SK-N-SH treated with all-trans-retinoic acid at 6 μM for 48 hours (cell line): ENCODE data around the gene RUBCNL.

Experiments
- ATAC-seq: fragments of 200-7000 bp; cut with Tn5 transposase; 3 replicates; pipeline ENCODE4 v1.9.1; 2020; ENCODE audit warnings: mild to moderate bottlenecking, moderate library complexity
- ARNTL ChIP-seq: fragments of 450-650 bp; formaldehyde crosslinking; IDR thresholded peaks from 2 replicates; pipeline ENCODE4 v1.5.0; 2020; ENCODE audit warnings: low read depth, mild to moderate bottlenecking, moderate library complexity, borderline replicate concordance
- BACH2 ChIP-seq: fragments of 250-450 bp; sonication (Bioruptor Pico); IDR thresholded peaks from 2 replicates; pipeline ENCODE4 v1.9.0; 2021; ENCODE audit warnings: mild to moderate bottlenecking, borderline replicate concordance
- CSDC2 ChIP-seq: fragments of 250-450 bp; sonication (Bioruptor Pico); IDR thresholded peaks from 2 replicates; pipeline ENCODE4 v1.5.0; 2020; ENCODE audit warnings: mild to moderate bottlenecking, moderate library complexity
- CSRNP3 ChIP-seq: fragments of 250-450 bp; sonication (Bioruptor Pico); IDR thresholded peaks from 2 replicates; pipeline ENCODE4 v1.5.1; 2021; ENCODE audit warnings: mild to moderate bottlenecking, moderate library complexity
- ESRRG ChIP-seq: fragments of 250-450 bp; sonication (Bioruptor Pico); IDR thresholded peaks from 2 replicates; pipeline ENCODE4 v1.6.1; 2021; ENCODE audit warnings: mild to moderate bottlenecking
- GLIS3 ChIP-seq: fragments of 250-450 bp; sonication (Bioruptor Pico); IDR thresholded peaks from 2 replicates; pipeline ENCODE4 v1.5.0; 2020; ENCODE audit warnings: mild to moderate bottlenecking, moderate library complexity
- ISL1 ChIP-seq: fragments of 250-450 bp; sonication (Bioruptor Pico); IDR thresholded peaks from 2 replicates; pipeline ENCODE4 v2.1.2; 2022; ENCODE audit warnings: mild to moderate bottlenecking, moderate library complexity
- OSR1 ChIP-seq: fragments of 250-450 bp; sonication (Bioruptor Pico); IDR thresholded peaks from 2 replicates; pipeline ENCODE4 v1.8.0; 2022; ENCODE audit warnings: moderate library complexity, mild to moderate bottlenecking, inconsistent platforms
- PATZ1 ChIP-seq: fragments of 250-450 bp; sonication (Bioruptor Pico); IDR thresholded peaks from 2 replicates; pipeline ENCODE4 v1.8.0; 2020; ENCODE audit warnings: mild to moderate bottlenecking, moderate library complexity, borderline replicate concordance
- POU6F1 ChIP-seq: fragments of 250-450 bp; sonication (Bioruptor Pico); IDR thresholded peaks from 2 replicates; pipeline ENCODE4 v1.8.0; 2021; ENCODE audit warnings: low read depth, mild to moderate bottlenecking, moderate library complexity, borderline replicate concordance
- PPARA ChIP-seq: fragments of 250-450 bp; sonication (Bioruptor Pico); IDR thresholded peaks from 2 replicates; pipeline ENCODE4 v1.5.0; 2020; ENCODE audit warnings: mild to moderate bottlenecking, borderline replicate concordance
- RARB ChIP-seq: fragments of 250-450 bp; sonication (Bioruptor Pico); IDR thresholded peaks from 2 replicates; pipeline ENCODE4 v1.8.0; 2021; ENCODE audit warnings: mild to moderate bottlenecking, moderate library complexity
- SNAI2 ChIP-seq: fragments of 250-450 bp; sonication (Bioruptor Pico); IDR thresholded peaks from 2 replicates; pipeline ENCODE4 v1.5.0; 2020; ENCODE audit warnings: mild to moderate bottlenecking, moderate library complexity
- TCF4 ChIP-seq: fragments of 250-450 bp; sonication (Bioruptor Pico); IDR thresholded peaks from 2 replicates; pipeline ENCODE4 v1.8.0; 2021; ENCODE audit warnings: mild to moderate bottlenecking, moderate library complexity, borderline replicate concordance
- TOX ChIP-seq: fragments of 250-450 bp; sonication (Bioruptor Pico); IDR thresholded peaks from 2 replicates; pipeline ENCODE4 v1.8.0; 2021; ENCODE audit warnings: mild to moderate bottlenecking, moderate library complexity, borderline replicate concordance
- TSHZ2 ChIP-seq: fragments of 250-450 bp; sonication (Bioruptor Pico); IDR thresholded peaks from 2 replicates; pipeline ENCODE4 v1.5.0; 2020; ENCODE audit warnings: mild to moderate bottlenecking, moderate library complexity
- ZC3H10 ChIP-seq: fragments of 250-450 bp; sonication (Bioruptor Pico); IDR thresholded peaks from 2 replicates; pipeline ENCODE4 v1.5.1; 2021; ENCODE audit warnings: mild to moderate bottlenecking, moderate library complexity
- ZFP3 ChIP-seq: fragments of 250-450 bp; sonication (Bioruptor Pico); IDR thresholded peaks from 2 replicates; pipeline ENCODE4 v1.5.0; 2020; ENCODE audit warnings: mild to moderate bottlenecking, moderate library complexity
- ZFP30 ChIP-seq: fragments of 450-650 bp; formaldehyde crosslinking; IDR thresholded peaks from 2 replicates; pipeline ENCODE4 v1.5.0; 2022; ENCODE audit warnings: mild to moderate bottlenecking, moderate library complexity
- ZNF565 ChIP-seq: fragments of 450-650 bp; formaldehyde crosslinking; conservative IDR thresholded peaks from 2 replicates; pipeline ENCODE4 v1.5.0; 2020; ENCODE audit warnings: low read depth, mild to moderate bottlenecking, moderate library complexity
- ZNF70 ChIP-seq: fragments of 450-650 bp; formaldehyde crosslinking; IDR thresholded peaks from 2 replicates; pipeline ENCODE4 v1.5.0; 2020; ENCODE audit warnings: mild to moderate bottlenecking, moderate library complexity
- ZNF8 ChIP-seq: fragments of 450-650 bp; formaldehyde crosslinking; IDR thresholded peaks from 2 replicates; pipeline ENCODE4 v1.5.0; 2020; ENCODE audit warnings: mild to moderate bottlenecking, moderate library complexity

RUBCNL gene

GRCh38 chr13:46313432-46314257, 73.4 kb downstream of the RUBCNL start:
- no peak for TF ChIP-seq PATZ1
- no peak for TF ChIP-seq ZNF565 (CRISPR knock-in tag)
- no peak for TF ChIP-seq CSRNP3 (CRISPR knock-in tag)
- no peak for TF ChIP-seq ZFP30
- TF ChIP-seq BACH2 (CRISPR knock-in tag) = no peak
- TF ChIP-seq ISL1 = no peak
- TF ChIP-seq PPARA (CRISPR knock-in tag) = no peak
- TF ChIP-seq ZC3H10 (CRISPR knock-in tag) = no peak
- no peak for TF ChIP-seq ZNF70
- ATAC-seq = no peak

GRCh38 chr13:46313024-46313423, 74.0 kb downstream of the RUBCNL start:
- TF ChIP-seq ZNF8 (CRISPR knock-in tag) (no peak), ZNF70 (no peak), PATZ1 (no peak), ISL1 (no peak), CSRNP3 (CRISPR knock-in tag) (no peak), BACH2 (CRISPR knock-in tag) (no peak), ARNTL (CRISPR knock-in tag) (no peak), ZC3H10 (CRISPR knock-in tag) (no peak), ESRRG (CRISPR knock-in tag) (no peak), GLIS3 (CRISPR knock-in tag) (no peak), TOX (CRISPR knock-in tag) (no peak), SNAI2 (CRISPR knock-in tag) (no peak), PPARA (CRISPR knock-in tag) (no peak), TSHZ2 (CRISPR knock-in tag) (no peak), ZFP3 (CRISPR knock-in tag) (no peak), RARB (no peak), OSR1 (no peak), TCF4 (CRISPR knock-in tag) (no peak)
- no peak for ATAC-seq

- ATAC-seq = no peak
- TF ChIP-seq CSDC2 (CRISPR knock-in tag) (no peak), SNAI2 (CRISPR knock-in tag) (no peak), BACH2 (CRISPR knock-in tag) (no peak), TCF4 (CRISPR knock-in tag) (no peak), ZC3H10 (CRISPR knock-in tag) (no peak), PATZ1 (no peak), ZFP3 (CRISPR knock-in tag) (no peak), ISL1 (no peak), RARB (no peak), OSR1 (no peak), POU6F1 (CRISPR knock-in tag) (no peak), ESRRG (CRISPR knock-in tag) (no peak)
Measured at GRCh38 chr13:46311217-46311616, 75.8 kb downstream of the RUBCNL start.
